Measurements from ENCODE around the gene HDGFL2.

Gene HDGFL2

DNA sequence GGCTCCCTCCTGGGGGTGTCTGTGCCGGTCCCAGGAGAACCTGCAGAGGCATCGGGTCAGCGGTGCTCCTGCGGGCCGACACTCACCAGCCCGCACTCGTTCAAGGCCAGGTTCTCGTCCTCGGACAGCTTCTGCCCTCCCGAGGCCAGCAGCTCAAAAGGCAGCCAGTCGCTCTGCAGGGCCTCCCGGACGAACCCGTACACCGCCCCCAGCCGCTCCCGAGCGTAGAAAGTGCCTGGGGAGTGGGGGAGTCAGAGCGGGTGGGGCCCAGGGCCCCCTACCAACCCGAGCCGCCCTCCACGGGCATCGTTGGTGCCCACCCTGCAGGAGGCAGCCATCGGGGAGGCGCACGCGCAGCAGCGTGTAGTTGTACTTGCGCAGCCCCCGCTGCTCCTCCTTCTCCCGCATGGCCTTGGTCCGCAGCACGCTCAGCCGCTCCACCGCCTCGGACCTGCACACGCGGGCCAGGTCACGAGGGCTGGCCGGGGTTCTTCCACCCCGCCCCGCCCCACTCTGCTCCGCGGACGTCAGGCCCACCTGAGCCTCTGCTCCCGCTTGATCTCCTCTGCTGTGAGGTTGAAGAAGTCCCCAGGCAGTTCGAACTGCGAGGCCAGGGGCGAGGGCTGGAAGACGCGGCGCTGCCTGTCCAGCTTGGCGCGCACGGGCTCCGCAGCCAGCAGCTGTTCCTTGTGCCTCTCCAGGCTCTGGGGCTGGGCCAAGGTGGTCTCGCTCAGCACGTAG lies 26.0 kb upstream of the HDGFL2 start:
- no peak for DNase-seq (ENCODE audit: low read depth)

GRCh38 chr19:4446704-4447200 lies 25.3 kb upstream of the HDGFL2 start:
- DNase-seq (ENCODE audit: low read depth) = no peak

DNA sequence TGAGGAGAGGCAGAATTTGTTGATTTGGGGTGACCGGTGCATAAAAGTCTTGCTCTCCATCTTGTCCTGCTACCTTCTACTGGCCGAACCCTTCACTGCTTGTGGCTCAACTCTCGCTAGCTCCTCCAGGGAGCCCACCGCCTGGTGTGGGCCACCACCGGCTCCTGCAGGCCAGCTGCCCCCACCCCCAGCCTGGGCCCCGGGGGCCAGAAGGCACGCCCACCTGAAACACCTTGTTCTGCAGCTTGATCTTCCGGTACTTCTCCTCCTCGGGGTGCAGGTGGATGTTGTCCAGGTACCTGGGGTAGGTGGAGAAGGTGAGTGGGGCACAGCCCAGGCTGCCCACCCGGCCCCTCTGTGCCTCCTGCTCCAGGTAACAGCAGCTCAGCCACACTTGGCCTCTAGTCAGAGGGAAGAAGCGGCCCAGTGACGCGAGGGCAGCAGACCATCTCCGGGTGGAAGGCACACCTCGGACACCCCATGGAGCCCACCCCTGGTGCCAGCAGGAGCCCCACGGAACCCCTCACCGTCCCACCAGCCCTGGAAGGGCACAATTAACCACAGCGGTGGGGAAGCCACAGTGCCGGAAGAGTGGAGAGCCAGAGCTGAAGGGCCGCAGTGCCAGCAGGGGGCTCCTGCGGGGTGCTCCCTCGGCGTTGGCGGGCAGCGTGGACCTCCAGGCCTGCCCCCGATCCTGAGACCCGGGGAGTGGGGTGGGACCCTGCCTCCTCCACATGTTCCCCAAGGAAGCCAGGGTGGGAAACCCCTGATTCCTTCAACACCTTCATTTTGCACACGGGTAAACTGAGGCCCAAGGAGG lies 24.6 kb upstream of the HDGFL2 start:
- no peak for DNase-seq (ENCODE audit: low read depth)

DNA sequence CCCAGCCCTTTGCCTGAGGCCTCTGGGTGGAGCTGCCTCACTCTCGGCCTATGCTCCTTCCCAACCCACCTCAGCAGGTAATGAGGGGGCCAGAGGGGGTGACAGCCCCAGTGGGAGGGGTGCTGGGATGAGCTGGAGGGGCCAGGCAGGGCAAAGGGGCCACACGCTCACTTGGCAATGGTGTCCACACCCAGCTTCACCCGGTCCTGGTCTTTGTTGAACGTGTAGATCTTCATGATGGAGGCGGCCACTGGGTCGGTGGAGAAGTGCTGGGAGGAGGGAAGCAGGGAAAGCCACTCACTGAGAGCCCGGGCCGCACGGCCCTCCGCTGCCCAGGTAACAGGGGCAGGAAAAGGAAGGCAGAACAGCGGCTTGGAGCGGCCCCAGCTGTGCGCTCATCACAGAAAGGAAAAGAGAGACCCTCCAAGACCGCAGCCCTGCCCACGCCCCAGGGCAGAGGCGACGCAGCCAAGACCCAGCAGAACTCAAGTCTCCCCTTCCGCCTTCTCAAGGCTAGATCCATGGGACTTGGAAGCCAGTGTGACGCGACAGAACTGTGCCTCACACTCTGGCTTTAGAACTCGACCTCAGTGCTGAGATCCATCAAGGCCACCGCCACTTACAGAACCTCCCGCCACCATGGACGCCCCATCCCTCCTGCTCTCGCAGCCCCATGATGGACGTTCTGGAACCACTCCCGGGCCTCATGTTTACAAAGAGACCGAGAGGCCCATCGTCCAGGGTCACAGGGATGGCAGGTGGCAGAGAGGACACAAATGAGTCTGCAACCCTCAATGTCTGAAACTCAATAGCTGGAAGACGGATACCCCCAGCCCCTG lies 23.7 kb upstream of the HDGFL2 start:
- DNase-seq (ENCODE audit: low read depth) = no peak

- no peak for DNase-seq (ENCODE audit: low read depth)
Observed at GRCh38 chr19:4449022-4449638, 23.0 kb upstream of the HDGFL2 start.

DNA sequence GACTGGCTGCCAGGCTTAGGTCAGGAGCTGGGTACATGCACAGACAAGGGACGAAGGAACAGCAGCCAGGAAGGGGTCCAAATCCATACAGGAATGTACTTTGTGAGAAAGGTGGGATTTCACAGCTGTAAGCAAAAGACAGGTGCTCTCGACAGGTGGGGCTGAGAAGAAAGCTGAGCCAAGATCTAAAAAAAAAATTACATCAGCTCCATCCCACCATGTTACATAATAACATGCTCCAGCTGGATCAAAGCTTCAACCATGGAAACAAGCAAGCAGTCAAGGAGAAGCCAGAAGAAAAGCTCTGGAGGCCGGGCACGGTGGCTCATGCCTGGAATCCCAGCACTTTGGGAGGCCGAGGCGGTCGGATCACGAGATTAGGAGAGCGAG lies 22.5 kb upstream of the HDGFL2 start:
- no peak for DNase-seq (ENCODE audit: low read depth)

GRCh38 chr19:4452230-4452990 lies 19.7 kb upstream of the HDGFL2 start:
- no peak for DNase-seq (ENCODE audit: low read depth)

DNA sequence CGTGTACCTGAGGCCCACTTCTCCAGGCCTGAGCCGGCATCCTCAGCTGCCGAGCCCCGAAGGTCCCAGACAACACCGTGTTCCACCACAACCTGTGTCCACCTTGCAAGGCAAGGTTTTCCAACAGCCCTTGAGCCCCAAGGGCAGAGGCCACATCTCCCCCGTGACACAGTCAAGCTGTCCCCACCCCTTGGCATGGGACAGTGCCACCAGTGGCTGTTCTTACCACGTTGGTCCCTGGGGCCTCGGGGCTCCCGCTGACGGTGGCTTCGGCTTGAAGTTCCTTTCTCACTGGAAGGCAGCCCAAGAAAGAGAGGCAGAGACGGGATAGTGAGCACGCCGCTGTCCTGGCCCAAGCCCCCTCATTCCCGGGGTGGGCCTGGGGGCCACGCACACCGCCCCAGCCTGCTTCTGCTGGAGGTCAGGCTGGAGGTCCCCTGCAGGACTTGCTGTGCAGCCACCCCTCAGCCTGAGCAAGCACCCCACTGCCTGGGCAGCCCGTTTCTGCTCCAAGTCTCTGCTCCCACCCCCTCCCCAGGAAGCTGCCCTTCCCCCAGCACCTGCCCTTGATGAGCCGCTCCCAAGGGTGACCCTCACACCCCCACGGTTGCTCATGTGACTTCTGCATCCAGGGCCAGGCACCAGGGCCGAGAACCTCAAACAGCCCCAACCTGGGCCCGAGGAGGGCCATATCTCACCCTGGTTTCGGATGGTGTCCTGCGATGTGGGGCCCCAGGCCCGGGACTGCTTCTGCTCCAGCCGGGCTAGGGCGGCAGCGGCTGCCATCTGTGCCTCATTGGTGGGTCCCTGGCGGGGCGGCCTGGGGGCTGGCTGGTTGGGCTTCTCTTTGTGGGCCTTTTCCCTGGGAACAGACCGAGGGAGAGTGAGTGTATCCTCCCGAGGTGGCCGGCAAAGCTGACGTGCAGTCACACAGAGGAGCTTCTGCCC lies 18.6 kb upstream of the HDGFL2 start:
- no peak for DNase-seq (ENCODE audit: low read depth)

- DNase-seq (ENCODE audit: low read depth) = peak; percentile 84
Observed at GRCh38 chr19:4454747-4455718, 17.1 kb upstream of the HDGFL2 start.

- peak; percentile 78 for DNase-seq (ENCODE audit: low read depth)
Observed at GRCh38 chr19:4455719-4456475, 16.2 kb upstream of the HDGFL2 start.

DNA sequence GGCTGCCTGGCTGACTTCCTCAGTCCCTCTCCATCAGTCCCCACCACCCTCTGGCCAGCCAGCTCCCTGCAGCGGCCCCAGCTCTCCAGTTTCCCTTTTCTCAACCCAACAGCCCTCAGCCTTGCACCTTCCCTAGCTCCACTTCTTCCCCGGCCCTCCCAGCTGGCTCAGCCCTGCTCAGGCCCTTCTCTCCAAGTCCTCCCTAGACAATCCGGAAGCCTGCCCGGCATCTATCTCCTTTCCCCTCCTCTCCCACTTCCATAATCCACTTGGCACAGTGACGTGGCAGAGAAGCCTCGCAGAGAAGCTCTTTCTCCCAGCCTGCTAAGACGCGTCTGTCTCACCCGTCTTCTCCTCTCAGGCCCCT lies 15.6 kb upstream of the HDGFL2 start:
- peak; percentile 36 for DNase-seq (ENCODE audit: low read depth)

- DNase-seq (ENCODE audit: low read depth) = peak; percentile 46
Observed at GRCh38 chr19:4456843-4457653, 15.0 kb upstream of the HDGFL2 start.

- DNase-seq (ENCODE audit: low read depth) = peak; percentile 98
Observed at GRCh38 chr19:4457654-4458395, 14.3 kb upstream of the HDGFL2 start, which contains the start of gene UBXN6. Gene UBXN6, minus strand, starts transcription at chr19:4457794. Its CDS starts 97 bp downstream, at chr19:4457697.

DNA sequence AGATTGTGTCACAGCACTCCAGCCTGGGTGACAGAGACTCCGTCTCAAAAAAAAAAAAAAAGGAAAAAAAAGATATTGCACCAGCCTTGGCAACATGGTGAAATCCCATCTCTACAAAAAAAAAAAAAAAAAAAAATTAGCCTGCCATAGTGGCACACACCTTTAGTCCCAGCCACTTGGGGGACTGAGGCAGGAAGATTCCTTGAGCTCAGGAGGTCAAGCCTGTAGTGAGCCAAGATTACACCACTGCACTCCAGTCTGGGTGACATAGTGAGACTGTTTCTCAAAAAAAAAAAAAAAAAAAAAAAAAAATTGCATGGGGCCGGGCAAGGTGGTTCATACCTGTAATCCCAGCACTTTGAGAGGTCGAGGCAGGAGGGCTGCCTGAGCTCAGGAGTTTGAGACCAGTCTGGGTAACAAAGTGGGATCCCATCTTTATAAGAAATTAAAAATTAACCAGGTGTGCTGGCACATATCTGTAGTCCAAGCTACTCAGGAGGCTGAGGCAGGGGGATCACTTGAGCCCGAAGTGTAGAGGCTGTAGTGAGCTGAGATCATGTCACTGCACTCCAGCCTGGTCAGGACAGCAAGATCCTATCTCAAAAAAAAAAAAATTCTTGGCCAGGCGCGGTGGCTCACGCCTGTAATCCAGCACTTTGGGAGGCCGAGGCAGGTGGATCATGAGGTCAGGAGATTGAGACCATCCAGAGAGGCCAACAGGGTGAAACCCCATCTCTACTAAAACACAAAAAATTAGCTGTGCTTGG lies 7.1 kb upstream of the HDGFL2 start:
- DNase-seq (ENCODE audit: low read depth) = no peak

DNA sequence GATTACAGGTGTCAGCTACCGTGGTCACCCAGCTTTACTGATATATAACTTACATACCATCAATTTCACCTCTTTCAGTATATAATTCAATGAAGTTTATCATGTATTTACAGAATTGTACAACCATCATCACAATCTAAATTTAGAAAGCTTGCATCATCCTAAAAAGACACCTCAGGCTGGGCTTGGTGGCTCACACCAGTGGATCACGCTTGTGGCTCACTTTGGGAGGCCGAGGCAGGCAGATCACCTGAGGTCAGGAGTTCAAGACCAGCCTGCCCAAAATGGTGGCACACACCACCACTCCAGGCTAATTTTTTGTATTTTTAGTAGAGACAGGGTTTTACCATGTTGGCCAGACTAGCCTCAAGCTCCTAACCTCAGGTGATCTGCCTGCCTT lies 4.3 kb upstream of the HDGFL2 start:
- DNase-seq (ENCODE audit: low read depth) = no peak
